Epidermal melanocyte (primary cell): ENCODE results near the gene GNB1L.

Experiments used
- DNase-seq: peaks from one replicate; pipeline ENCODE4 v3.0.0; 2011; ENCODE audit warnings: low spot score; ENCODE audit not compliant: insufficient read length

Gene GNB1L

DNA sequence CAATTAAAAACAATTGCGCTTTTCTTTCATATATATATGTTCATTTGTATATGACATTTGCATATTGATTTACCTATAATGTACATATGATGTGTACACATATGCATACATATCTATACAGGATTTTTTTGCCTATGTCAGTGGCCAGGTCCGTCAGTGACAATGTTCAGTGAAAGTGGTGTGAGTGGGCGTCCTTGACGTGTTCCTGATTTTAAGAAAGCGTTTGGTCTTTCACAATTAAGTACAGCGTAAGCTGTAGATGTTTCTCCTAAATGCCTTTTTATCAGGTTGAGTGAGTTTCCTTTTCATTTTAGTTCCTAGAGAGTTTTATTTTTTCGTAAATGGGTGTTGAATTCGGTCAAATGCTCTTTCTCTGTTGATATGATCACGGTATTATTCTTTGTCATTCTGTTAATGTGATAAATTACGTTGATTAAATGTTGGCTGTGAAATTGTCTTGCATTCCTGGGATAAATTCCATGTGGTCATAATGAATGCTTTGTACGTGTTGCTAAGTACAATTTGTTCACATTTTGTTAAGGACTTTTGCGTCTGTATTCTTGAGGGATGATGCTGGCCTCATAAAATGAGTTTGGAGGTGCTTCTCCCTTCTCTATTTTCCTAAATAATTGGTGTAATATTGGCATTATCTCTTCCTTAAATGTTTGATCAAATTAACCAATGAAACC lies 10.6 kb upstream of the GNB1L start:
- no peak for DNase-seq

DNA sequence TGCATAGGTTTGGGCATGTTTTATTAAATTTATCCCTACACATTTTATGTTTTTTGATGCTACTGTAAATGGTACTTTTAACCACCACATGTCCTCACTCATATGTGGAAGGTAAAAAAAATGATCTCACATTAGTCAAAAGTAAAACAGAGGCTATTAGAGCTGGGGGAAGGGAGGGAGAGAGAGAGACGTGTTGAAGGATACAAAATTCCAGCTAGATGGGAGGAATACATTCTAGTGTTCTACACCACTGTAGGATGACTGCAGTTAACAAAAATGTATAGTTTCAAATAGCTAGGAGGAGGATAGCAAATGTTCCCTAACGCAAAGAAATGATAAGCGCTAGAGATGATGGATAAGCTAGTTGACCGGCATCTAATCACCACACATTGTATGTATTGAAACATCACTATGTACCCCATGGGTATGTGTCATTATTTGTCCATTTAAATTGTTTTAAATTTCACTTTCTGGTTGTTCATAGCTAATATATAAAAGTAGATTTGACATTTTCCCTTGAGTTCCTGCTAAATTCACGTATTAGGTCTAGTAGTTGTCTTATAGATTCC lies 9.9 kb upstream of the GNB1L start:
- DNase-seq = no peak

DNA sequence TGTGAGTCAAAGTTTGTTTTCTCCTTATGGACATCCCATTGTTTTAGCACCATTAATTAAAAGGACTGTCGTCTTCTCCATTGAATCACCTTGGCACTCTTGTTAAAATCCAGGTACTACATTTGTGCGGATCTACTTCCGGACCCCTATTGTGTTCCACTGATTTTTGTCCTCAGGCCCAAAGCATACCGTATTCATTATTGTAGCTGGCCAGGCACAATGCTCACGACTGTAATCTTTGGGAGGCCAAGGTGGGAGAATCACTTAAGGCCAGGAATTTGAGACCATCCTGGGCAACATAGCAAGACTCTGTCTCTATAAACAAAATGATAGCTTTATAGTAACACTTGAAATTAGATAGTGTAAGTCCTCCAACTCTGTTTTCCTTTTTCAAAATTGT lies 8.9 kb upstream of the GNB1L start:
- DNase-seq = no peak

DNA sequence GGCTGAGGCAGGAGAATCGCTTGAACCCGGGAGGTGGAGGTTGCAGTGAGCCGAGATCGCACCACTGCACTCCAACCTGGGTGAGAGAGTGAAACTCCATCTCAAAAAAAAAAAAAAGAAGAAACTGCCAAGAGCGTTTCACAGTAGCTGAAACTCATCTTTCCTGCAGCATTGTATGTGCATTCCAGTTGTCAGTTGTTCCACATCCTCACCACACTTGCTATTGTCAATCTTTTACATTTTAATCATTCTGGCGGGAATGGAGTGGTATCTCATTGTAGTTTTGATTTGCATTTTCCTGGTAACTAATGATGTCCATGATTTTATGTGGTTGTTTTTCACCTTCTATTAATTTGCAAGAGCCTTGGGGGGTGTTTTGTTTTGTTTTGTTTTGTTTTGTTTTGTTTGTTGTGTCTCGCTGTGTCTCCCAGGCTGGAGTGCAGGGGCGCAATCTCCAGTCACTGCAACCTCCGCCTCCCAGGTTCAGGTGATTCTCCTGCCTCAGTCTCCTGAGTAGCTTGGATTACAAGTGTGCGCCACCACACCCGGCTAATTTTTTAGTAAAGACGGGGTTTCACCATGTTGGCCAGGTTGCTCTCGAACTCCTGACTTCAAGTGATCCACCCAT lies 8.1 kb upstream of the GNB1L start:
- DNase-seq = no peak

DNA sequence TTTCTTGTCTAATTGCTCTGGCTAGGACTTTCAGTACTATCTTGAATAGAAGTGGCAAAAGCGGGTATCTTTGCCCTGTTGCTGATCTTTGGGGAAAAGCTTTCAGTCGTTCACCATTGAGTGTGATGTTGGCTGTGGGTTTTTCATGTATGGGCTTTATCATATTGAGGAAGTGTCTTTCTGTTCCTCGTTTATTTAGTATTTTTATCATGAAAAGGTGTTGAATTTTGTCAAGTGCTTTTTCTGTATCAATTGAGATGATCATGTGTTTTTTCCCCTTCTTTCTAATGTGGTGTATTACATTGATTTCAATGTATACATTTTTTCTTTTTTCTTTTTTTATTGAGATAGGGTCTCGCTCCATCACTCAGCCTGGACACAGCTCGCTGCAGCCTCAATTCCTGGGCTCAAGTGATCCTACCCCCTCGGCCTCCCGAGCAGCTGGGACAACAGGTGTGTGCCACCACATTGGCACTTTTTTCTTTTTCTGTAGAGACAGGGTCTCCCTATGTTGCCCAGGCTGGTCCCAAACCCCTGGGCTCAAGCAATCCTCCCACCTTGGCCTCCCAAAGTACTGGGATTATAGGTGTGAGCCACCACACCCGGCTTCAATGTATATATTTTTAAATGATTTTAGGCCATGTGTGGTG lies 5.3 kb upstream of the GNB1L start:
- DNase-seq = no peak

DNA sequence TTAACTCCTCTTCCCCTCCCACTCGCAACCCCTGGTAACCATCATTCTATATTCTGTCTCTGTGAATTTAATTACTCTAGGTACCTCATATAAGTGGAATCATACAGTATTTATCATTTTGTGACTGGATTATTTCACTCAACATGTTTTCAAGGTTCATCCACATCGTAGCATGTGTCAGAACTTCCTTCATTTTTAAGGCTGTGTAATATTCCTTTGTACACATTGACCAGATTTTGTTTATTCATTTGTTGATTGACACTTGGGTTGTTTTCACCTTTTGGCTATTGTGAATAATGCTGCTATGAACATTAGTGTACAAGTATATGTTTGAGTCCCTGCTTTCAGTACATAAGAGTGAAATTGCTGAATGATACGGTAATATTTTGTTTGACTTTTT lies 2.7 kb upstream of the GNB1L start:
- no peak for DNase-seq

DNA sequence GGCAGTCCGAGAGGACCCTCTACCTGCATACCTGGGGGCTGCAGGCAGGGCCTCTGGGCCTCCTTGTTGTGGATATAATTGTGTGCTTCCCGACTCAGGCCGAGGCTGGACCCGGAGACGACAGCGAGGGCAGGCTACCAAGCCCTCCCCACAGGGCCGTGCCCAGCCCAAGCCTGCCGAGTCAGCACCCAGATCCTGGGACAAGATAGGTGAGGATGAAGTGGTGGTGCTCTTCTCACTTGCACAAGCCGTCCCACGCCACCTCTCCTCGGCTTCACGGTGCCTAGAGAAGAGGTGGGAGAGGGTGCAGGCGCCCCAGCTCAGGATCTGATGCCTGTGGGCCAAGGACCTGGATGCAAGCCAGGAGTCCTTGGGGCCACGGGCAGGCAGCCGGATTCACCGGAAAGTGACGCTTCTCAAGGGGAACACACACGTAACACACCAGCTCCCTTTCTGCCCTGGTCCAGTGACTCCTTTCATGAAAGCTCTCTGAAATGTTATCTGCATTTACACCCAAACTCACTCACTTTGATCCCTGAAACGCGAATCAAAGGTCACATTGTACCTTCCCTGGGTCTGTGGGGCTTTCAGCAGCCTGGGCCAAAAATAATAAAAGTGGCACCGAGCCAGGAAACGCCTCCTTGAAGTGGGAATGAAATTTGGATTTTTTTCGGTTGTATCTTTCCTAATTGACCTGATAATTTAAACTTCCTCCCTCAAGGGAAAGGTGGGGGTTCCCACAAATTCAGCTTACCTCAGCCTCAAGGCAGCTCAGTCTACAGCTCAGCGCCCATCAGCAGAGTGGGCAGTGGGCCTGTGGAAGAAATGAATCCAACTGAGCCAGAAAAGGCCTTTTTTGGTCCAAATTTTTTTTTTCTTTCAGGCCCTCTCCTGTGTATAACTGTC lies 1.1 kb upstream of the GNB1L start:
- DNase-seq = peak; percentile 42

DNA sequence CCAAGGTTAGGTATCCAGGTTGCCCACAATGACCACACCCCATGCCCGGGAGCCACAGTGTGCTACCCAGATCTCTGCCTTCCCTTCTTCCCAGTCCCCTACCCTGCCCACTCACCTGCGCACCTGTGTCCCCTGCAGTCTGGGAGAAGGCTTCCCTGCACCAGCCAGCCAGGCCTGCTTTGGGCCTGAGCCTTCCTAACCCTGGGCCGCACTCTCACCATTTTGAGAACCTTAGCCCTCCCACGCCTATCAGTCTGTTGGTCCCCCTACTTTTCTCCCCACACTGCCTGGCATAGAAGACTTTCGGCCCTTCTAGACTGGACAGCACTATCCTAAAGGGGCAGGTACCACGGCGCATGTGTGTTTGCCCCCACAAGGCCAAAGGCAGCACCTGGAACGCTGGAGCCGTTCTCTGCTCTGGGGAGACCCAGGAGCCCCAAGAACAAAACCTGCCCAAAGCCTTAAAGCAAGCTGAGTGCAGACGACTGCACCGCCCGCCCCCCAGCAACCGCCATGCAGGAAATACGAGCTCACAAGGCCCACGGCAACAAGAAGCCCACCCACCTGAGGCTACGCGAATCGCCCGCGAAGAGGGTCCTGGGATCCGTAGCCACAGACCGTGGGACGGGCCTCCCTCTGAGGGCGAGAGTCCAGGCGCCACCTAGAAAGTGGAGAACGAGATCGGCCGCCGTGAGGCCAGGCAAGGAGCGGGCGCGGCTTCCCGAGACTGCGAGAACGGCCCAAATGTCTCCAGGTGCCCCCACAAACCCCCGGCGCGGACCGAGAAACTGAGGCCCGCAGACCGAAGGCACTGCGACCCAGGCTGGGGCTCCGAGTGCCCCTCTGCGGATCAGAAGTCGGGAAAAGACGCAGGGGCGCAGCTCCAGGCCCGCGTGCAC lies 546 bp downstream of the GNB1L start:
- DNase-seq = no peak

DNA sequence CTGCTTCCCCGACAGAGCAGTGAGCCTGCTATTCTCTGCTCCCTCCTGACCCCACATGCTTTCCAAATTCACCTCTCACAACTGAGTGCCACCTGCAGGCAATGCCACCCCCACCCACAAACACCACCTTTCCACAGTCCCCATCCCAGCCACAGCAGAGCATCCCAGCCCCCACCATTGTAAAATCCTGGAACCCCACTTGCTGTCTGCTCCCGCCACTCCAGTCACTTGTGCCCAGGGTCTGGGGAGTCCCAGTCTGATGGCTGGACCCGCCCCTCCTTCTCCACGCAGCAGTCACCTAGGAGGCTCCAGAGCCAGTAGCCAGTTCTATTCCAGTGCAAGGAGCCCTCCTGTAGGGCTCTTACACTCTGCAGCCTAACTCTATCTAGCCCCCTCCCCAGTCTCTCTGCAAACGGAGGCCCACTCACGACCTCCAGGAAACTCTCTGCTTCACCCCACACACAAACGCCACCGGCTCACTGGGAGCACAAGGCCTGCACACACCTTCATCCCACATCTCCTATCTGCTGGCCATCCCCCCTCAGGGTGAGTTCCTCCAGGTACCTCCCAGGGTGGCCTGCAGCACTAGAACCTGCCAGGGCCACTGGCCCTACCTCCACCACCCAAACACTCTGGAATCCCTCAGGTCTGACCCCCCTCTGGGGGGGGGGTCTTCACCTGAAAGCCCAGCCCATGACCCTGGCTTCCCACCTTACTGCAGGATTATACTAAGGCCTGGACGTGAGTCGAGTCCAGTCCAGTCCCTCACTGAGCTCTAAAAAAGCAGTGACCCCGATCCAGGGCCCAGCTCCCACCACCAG lies 1.4 kb downstream of the GNB1L start:
- no peak for DNase-seq

DNA sequence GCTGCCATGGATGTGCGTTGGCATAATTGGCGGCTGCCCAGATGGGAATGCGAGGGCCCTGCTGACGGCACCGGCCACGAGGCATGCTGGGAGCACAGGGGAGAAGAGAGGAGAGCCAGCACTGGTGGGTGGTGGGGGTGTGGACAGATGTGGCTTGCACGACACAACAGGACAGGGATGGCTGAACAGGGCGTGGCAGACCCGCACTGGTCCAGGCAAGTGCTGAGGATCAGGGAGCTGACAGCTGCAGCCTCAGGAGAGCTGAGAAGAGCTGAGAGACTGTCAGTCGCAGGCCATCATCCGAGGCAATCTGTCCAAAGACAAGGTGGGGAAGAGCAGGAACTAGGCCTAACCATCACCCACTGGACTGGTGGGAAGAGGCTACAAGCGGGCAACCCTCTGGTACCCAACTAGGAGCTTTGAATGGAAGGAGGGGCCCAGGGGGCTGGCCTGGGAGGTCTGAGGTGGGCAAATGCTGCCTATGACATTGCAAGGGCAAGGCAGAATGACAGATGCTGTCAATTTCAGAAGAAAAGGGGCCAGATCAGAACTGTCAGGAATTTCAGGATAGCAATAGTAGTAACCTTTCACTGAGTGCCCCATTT lies 2.4 kb downstream of the GNB1L start:
- DNase-seq = no peak

DNA sequence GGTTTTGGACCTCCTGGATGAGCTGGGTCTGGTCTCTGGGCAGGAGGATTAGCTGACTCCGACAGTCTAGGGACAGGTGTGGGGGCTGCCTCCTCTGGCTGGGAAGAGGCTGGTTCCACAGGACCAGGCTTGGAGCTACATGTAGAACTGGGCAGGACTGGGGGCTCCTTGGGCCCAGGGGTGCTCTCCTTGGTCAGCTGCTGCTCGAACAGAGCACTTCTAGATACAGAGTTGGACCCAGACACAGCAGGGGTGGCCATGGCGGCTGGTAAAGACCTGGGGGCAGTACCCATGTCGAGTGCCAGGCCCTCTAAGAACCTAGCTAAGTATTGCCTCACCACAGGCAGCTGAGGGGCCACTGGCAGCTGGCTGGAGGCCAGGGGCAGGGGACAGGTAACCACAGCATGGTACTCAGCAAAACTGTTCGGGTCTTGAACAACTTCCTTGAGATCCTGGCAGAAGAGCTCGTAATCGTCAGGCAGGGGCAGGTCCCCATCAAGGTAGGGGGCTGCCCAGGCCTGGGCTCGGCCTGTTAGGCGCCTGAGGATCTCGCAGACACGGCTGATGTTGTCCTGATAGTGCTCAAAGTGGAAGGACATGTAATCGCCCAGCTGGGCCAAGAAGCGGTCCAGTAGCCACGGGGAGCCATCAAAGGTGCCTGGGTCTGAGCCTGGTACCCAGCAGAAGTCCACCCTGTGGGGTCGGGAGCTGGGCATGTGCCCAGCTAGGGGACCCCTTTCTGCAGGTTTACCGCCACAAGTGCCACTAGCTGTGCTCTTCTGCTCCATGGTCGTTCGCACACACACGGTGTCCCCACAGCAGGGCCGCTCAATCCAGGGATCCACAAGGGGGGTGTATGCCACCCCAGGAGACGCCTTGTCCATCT lies 3.1 kb downstream of the GNB1L start:
- DNase-seq = no peak

DNA sequence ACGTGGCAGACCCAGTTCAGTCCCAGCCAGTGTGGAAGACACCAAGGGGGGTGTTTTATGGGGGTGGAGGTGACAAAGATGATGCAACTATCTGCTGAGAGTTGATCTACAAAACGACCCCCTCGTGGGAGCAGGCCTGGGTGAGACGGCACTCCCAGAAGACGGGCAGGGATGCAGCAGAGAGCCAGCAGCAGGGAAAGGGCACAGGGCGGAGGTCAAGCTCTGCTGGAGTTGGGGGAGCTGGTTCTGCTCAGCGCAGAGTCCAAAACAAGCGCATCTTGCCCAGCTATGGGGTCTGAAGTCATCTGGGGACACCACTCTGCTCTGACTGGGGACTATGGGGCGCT lies 3.9 kb downstream of the GNB1L start:
- DNase-seq = no peak

DNA sequence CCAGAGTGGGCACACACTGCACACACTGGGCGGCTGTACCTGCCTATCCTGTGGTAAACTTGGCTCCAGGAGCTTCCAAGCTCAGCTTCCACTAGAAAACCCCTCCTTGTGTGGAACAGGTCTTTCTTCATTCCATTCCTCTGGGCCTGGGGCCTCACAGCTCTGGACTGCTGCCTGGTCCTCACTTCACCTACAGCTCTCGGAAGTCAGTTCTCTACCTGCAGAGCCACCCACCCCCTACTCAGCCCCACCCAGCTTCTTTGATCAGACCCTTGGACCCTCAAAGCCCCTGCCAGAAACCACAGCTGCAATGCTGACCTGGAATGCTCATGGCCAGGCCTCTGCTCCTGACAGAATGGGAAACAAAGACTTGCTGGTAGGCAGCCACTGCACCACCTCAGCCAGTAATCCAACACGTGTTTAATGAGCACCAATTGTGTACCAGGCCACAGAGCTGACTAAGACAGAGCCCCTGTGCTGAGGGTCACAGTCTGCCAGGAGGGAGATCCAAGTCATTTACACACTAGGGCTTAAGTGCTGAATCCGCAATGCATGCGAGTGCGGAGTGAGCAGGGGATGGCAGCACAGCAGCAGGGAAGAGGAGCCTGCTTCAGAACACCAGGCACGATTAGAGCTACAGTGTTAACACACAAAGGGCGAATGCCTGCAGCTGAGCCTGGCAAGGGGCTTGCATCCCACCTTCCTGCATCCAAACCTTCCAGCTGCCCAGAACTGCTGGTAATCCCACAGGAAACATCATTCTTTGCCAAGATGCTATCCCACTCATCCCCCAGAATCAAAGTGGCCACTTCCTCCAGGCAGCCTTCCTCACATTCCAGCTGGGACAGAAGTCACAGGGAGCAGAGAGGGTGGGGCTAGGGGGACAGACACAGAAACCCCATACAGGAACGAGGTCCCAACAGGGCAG lies 4.6 kb downstream of the GNB1L start:
- no peak for DNase-seq

DNA sequence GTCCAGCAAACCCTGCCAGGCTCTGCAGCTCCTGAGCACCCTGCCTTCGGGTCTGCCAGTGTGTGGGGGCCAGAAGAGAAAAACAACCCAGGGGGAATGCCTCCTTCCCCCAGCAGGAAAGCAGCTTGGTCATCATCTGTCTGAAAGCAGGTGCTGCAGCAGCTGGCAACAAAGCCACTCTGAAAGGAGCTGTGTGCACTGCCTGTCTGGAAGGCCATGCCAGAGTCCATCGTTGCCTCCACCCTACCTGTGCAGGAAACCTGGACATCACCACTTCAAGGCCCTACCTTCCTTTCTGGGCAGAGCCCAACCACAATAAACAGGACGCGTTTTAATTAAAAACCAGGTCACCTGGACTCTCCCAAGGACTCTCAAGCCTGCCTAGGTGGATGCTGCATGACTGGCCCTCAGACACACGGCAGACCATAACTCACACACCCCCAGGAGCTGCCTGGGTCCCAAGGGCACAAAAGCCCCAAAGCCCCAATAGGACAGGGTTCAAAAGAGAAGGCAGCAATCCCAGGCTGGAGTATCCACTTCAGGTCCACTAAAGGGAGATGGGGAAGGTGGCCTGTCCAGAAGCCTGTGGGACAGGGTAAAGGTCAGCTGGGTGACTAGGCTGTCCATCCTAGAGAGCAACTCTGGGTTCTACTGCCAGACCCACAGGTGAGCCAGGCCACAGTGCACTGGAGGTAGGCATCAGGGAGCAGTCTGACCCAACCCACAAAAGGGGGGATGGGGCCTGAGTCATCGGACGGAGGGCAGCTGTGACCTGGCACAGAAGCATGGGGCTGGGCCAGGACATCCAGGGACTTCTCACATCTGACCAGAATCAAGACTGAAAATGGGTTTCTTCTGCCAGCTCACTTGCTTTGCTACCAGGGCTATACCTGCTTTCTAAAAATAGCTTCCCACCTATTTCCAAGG lies 6.1 kb downstream of the GNB1L start:
- DNase-seq = no peak

DNA sequence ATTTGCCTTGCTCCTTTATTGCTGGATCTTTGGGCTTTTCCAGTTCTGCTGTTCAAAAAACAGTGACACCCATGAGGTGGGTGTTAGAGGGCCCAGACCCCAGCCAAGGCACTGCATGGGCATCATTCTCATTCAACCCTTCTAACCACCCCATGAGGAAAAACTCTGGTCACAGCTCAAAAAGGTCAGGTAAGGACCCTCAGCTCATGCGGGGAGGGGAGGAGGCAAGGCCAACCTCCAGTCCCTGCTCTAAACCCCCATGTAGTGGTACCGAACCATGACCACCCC lies 7.4 kb downstream of the GNB1L start:
- no peak for DNase-seq

DNA sequence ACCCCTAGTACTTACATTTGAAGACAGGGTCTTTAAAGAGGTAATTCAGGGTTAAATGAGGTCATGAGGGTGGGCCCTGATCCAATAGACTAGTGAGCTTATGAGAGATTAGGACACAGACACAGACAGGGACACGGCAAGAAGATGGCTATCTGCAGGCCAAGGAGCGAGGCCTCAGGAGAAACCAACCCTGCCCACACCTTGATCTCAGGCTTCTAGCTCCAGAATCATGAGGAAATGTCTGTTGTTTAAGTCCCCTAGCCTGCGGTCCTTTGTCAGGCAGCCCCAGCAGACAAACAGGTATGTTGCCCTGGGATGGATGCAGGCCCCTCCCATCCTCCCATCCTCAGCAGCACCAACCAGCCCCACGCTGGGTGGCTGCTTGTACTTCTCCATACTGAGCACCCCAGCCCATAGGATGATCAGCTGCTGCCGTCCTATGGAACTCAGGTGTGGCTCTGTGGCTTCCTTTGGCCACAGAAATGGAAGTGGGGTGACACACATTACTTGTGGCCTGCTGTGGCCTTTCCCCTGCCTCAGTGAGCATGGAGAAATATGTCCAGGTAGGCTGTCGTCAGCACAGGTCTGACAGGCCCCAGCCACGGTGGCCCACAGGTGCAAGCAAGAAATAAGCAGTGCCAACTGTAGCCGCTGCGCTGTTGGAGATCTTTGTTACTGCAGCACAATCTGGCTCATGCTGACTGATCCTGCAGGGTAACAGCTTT lies 7.9 kb downstream of the GNB1L start:
- no peak for DNase-seq
